GM10847 (cell line): ENCODE results near the gene PCBP3.

ENCODE experiments used
- POLR2A ChIP-seq: IDR thresholded peaks from 2 replicates; pipeline ENCODE4 v1.6.1; 2011; ENCODE audit not compliant: insufficient read length; ENCODE audit errors: extremely low read depth

The PCBP3 gene

DNA sequence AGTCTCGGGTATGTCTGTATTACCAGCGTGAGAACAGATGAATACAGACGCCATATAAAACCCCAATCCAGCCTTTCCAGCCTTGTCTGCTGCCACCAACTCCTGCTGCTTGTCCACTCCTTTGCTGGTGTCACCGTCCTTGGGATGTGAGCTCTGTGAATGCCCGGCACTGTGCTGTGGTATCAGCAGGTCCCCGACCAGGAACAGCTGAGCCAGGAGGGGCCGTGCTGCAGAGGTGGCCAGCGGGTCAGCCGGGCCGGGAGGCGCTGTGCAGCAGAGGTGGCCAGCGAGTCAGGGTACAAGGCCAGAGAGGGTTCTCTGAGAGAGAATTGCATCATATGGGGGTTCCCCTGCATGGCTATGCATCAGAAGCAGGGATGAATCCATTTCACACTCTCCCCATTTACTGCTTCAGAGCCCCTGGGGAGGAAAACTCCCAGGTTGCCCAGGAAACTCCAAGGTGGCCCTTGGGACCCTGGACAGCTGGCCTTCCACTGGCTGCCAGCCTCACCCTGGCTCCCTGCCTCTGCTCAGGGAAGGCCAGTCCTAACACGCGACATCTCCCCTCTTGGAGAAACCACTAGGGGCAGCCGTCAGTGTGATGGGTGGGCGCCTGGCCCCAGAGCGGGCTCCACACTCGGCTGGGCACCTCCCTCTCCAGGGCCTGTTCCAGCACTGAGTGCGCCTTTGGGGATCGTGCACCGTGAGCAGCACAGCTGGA, 215.7 kb downstream of the PCBP3 start:
- no peak for TF ChIP-seq POLR2A

DNA sequence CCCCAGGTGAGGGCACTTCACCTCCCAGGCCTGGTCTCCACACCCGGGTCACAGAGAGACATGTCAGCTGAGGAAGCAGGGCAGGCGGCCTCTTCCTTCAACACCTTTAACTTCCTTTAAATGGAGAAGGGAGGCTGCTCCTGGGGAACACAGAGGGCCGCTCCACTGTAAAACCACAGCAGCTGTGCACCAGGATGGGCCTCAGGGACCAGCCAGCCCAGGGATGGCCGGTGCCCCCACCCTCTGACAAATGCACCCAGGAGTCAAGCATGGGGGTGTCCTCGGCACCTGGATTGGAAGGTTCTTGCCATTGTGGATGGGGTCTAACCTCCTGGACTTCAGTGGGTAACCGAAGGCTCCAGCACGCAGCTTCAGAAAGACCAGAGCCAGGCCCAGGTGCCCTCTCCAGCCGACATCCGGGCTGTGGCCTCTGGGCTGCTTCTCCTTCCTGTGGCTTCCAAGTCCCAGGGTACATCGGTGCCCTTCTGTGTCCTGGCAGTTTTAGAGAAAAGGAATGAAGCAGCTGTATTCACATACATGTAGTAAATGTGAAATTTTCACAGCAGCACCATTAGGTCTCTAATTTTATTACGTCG, 216.3 kb downstream of the PCBP3 start:
- TF ChIP-seq POLR2A = no peak

DNA sequence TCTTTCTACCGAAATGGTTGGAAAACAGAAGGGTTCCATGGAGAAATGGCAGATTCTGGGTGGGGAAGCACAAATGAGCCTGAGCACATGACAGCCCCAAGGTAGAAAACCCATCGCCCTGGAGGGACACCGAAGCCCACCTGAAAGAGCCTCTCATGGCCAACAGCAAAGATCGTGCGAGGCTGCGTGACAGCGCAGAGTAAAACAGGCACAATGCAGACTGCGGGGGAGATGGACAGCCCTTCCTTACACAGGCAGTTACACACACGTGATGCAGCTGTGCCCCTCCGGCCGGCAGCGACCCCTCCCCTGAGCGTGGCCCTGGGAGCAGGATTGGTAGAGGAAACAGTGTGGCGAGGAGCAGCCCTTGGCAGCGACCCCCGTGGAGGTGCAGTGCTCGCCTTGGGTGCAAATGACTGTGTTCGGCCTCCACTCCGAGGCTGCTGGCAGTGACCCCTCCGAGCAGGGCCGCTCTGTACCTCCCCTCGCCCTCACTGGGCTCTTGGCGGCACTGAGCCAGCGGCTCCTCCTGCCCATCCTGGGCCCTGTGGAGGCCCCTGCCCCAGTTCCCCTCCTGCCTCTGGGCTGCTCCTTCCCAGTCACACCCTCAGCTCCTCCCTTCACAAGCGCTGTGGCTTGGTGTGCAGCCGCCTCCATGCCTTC, 217.1 kb downstream of the PCBP3 start:
- no peak for TF ChIP-seq POLR2A

DNA sequence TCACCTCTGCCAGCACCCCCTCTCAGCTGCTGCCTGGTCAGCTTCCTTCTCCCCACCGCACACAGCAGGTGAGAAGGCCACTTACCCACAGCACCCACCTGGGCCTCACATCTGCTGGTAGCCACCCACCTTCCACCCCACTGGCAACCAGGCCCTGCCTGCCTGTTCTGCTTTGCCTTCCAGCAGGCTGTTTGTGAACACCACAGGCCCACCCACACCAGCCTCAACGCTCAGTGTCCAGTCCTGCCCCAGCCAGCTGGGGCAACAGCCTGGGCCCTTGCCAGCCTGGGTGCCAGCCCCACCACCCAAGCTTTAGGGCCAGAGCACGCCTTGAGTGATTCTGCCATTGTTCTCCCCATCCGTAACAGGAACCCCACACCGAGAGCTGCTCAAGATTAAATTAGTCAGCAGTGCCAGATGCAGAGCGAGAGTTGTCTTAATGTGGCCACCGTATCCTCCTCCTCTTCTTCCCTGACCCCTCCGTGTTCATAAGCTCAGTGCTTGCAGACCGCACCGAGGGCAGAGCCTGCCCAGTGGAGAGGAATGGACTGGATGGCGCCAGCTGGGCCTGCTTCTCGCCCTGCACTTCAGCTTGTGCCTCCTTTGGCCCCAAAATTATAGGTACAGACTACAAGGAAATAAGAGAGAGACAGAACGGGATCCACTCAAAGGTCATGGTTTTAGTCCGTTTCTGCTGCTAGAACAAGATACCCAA, 217.8 kb downstream of the PCBP3 start:
- TF ChIP-seq POLR2A = no peak

DNA sequence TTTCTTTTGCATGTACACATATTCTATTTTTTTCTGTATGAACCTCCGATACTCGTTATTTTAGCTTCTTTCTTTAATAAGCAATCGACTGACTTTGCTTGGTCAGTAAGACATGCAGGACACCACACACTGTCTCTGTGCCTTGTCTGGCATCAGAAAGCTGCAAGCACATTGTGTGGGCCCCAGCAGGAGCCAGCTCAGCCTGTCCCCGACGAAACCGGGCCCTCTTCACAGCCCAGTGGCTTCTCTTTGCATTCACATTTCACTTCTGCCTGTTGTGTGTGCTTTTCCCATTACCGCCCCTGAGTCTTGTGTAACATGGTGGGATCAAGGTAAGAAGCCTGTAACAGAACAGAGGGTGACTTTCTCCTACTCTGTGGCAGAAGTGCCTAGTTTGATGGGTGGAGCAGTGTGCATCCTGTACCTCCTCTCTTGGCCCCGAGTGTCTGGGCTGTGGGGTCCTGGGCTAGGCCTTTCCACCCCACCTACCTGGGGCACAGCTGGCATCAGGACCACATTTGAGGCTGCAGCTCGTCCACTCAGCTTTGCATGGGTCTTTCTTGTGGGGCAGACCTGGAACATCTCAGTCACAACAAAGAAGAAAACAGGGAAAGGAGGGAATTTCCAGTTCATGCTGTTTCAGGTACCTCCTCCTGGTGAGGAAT, 219.2 kb downstream of the PCBP3 start:
- TF ChIP-seq POLR2A = no peak

DNA sequence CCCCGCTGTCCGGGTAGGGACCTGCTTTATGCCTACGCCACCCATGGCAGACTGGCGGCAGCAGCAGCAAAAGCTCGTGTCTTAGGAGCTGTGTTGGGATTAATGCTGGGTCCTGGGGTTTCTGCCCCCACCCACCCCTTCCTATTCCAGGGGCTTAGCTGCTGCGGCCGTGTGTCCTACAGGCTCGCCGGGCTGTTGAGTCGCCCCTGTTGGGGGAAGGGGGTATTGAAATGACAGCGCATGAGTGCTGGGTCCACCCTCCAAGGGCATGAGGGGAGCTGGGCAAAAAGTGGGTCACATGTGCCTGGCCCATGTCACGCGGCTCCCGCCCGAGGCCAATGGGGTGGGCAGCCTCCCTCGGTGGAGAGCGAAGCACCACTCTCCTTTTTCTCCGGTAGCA, 219.7 kb downstream of the PCBP3 start:
- no peak for TF ChIP-seq POLR2A

DNA sequence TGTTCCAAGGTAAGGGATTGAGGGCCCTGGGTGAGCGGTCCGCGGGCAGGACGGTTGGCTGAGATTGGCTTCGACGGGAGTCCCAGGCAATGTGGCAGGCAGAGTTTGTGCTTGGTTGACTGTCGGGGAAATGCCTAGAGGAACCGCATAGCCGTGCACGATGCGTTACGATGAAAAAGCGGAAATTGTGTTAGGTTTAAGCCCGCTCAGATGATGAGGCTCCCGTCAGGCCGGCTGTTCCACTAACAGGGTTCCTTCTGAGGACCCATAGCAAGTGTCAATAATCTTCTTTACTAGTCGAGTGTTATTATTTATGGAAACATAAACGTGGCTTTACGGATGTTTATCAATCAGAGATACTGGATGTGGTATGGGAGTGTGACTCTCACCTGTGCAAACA, 220.2 kb downstream of the PCBP3 start:
- TF ChIP-seq POLR2A = no peak

DNA sequence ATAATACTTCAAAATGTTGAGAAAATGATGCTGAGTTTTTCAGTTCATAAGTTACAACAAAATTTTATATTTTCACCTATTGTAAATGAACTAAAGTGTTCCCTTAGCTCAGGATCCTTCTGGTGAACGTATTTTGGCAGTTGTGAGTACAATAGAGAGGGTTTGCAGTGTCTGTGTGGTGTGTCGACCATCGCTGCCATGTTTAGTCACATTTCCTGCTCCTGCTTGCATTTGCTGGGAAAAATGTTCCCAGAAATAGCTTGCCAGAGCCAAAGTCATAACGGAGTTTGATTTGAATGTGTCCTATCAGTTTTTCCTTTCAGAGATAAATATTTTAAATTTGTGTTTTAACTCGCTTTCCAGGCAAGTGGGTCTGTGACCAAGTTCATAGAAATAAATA, 220.9 kb downstream of the PCBP3 start:
- TF ChIP-seq POLR2A = no peak

DNA sequence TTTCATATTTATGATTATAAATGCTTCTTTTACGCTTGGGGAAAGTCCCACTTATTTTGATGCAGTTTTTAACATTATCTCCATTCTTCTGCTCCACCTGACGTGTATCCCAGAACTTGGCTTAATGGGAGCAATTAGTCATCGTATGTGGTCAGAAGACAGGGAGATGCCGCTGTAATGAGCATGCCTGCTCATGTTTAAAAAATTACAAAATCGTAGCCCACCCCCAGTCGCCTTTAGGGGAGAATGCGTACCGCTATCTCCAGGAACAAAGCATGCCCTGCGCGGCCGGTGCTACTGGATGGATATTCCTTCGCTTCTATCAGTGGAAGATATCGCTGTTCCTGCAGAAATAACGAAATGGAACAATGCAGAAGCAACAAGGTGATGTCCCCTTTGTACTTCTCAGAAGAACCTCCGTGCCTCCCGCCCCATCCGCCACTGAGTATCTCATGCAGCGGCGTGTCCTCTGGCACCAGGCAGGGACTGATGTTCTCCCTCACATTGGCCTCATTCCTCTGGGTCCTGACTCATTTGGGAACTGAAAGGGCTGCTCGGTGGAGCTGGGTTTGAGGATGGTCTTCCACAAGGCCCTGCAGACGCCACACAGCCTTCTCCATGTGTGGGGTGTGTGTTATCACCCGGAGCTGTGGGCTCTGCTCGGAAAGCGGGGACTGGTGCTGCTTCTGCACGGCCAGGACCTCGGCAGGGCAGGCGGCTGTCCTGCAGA, 221.7 kb downstream of the PCBP3 start:
- no peak for TF ChIP-seq POLR2A

DNA sequence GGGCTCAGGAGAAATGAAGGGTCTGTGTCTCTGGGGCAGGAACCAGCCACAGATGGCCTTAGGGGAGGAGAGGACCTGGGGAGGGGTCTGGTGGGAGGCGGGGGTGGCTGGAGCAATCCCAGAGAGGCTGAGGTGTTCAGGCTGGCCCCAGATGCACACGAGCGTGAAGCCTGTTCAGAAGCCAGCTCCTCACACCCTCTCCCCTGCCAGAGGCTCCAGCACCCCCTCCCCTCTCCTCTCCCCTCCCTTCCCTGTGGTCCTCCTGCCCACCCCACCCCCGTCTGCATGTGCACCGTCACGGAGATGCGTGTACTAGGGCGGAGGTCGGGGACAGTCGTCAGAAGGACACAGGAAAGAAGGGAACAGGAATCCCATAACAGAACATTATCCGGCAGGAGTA, 223.0 kb downstream of the PCBP3 start:
- no peak for TF ChIP-seq POLR2A

DNA sequence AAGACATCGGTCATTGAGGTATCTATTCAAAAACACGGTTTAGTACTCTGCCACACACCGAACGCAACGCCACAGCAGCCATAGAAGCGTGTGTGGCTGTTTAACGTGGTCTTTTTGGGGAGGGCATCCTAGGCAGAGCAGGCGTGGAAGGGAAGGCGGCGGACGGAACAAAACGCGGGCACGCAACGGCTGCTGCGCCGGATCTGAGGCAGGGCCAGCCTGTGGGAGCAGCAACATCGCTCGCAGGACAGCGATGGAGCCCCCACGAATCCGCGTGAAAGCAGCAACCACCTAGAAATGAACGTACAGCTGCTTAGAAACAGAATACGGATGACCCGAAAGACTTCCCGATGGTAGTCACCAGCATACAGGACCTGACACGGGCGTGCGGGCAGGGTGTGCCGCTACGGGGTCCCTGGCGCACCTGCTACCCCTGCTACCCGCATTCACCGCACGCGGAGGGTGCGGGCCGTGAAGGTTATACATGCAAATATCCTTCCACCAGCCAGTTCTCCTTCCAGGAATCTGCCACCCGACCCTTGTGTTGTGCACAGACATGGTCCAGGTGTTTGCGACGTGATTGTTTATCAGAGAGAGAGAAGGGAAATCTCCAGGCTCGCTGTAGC, 223.6 kb downstream of the PCBP3 start:
- no peak for TF ChIP-seq POLR2A

DNA sequence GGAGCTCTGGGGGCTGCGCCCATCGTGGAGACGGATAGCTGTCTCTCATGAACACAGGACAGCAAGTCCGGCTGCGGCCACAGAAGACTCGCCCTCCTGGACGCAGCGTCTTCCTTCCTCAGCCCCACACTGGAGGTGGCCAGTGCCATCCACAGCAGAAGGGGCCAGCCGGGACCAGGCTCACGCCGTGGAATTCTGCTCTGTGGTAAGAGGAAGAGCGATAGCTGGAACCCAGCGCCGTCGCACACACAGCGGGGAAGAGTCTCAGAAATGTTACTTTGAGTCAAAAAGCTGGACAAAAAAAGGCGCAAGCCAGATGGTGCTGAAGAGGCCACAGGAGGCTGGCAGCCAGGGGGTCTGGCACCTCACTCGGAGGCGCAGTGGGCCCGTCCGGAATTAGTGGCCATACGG, 224.2 kb downstream of the PCBP3 start:
- no peak for TF ChIP-seq POLR2A

DNA sequence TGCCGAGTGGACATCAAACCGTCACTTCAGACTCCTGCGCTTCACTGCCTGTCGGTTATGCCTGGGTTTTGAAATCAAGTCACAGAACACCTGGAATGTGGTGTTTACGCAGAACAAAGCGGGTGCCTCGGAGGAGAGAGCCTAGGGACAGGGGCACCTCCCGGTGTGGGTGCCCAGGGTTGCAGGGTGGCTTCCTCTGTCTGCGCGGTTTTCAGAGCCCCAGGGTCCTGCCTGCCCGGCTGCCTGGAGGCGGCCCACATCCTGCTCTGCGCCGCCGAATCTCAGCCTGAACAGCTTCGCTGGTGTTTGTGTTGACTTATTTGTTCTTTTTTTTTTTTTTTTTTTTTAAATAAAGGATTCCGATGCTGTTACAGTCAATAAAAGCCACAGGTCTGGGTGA, 224.6 kb downstream of the PCBP3 start:
- no peak for TF ChIP-seq POLR2A

DNA sequence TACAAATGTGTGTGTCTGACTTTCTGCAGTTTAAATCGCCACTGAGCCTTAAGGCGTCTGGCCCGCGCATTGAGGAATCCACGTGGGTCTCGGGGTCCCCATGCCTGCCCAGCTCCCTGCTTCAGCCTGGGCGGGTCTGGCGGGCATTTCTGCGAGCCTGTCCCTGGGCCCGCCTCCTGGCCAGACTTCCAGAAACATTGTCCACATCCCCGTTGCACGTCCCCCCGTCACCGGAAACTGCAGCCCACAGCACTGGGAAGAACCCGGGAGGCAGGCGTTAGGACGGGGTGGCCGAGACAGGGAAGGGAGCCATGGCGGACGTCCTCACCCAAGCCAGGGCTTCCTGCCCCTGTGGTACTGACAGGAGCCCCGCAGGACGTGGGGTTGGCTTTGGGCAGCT, 225.0 kb downstream of the PCBP3 start:
- no peak for TF ChIP-seq POLR2A
